ENCODE results near the gene ASS1.

DNA sequence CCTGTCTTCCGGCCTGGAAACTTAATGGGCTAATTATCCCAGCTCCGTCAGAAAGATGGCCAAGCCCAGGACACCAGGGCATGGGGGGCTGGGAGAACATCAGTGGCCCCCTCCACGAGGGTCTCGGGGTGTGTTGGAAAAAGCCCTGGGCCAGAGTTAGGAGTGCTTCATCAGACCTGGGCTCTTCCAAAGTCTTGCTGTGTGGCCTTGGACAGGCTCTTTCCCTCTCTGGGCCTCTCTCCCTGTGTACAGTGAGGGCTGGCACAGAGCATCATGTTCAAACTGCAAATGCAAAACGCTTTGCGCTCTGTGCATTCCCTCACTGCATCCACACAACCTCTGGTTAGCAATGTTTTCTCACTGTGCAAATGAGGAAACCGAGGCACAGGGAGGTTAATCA, 48.3 kb downstream of the ASS1 start:
- TF ChIP-seq, protein P1, sequence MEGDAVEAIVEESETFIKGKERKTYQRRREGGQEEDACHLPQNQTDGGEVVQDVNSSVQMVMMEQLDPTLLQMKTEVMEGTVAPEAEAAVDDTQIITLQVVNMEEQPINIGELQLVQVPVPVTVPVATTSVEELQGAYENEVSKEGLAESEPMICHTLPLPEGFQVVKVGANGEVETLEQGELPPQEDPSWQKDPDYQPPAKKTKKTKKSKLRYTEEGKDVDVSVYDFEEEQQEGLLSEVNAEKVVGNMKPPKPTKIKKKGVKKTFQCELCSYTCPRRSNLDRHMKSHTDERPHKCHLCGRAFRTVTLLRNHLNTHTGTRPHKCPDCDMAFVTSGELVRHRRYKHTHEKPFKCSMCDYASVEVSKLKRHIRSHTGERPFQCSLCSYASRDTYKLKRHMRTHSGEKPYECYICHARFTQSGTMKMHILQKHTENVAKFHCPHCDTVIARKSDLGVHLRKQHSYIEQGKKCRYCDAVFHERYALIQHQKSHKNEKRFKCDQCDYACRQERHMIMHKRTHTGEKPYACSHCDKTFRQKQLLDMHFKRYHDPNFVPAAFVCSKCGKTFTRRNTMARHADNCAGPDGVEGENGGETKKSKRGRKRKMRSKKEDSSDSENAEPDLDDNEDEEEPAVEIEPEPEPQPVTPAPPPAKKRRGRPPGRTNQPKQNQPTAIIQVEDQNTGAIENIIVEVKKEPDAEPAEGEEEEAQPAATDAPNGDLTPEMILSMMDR (IDR thresholded peaks at IDR 0.05; ENCODE audit: insufficient read depth, low read length, poor library complexity, severe bottlenecking): no peak
- TF ChIP-seq EZH2phosphoT487 (conservative IDR thresholded peaks at IDR 0.05; ENCODE audit: low read length): no peak

Data from SU-DHL-6 (cell line).